GM23248 (cell line): ENCODE measurements around the gene CRNKL1. TPM values are rescaled to one million over a fixed set of nuclear protein-coding genes. Genes with fewer than 3 reads are reported as not detected.

Experiments
- DNase-seq: peaks from one replicate; pipeline ENCODE4 v3.0.0-alpha.2; 2015
- H2AFZ ChIP-seq: fragments of 200-600 bp; sonication (generic); 2 replicates; pipeline ENCODE4 v1.6.1; 2016; ENCODE audit warnings: antibody characterized with exemption
- H3F3A ChIP-seq: fragments of 200-600 bp; sonication (generic); 2 replicates; pipeline ENCODE4 v1.6.1; 2016; ENCODE audit warnings: mild to moderate bottlenecking, antibody characterized with exemption, mixed run types; ENCODE audit not compliant: insufficient read depth
- H3K27ac ChIP-seq: fragments of 200-600 bp; sonication (generic); 2 replicates; pipeline ENCODE4 v1.5.1; 2016; ENCODE audit warnings: mild to moderate bottlenecking
- H3K27me3 ChIP-seq: fragments of 200-600 bp; sonication (generic); replicated peaks from 2 replicates; pipeline ENCODE4 v1.6.1; 2016; ENCODE audit warnings: mild to moderate bottlenecking; ENCODE audit not compliant: insufficient read depth
- H3K36me3 ChIP-seq: fragments of 200-600 bp; sonication (generic); 2 replicates; pipeline ENCODE4 v1.6.1; 2016; ENCODE audit warnings: low read depth, mild to moderate bottlenecking
- H3K4me1 ChIP-seq: fragments of 200-600 bp; sonication (generic); 2 replicates; pipeline ENCODE4 v1.6.1; 2016; ENCODE audit warnings: mild to moderate bottlenecking; ENCODE audit not compliant: insufficient read depth
- H3K4me2 ChIP-seq: fragments of 200-600 bp; sonication (generic); one replicate; pipeline ENCODE4 v1.6.1; 2016; ENCODE audit warnings: mild to moderate bottlenecking; ENCODE audit not compliant: unreplicated experiment
- H3K4me3 ChIP-seq: fragments of 200-600 bp; sonication (generic); 2 replicates; pipeline ENCODE4 v1.5.1; 2016; ENCODE audit warnings: mild to moderate bottlenecking
- H3K79me2 ChIP-seq: fragments of 200-600 bp; sonication (generic); 2 replicates; pipeline ENCODE4 v1.6.1; 2016; ENCODE audit warnings: mild to moderate bottlenecking; ENCODE audit not compliant: insufficient read depth
- H3K9ac ChIP-seq: fragments of 200-600 bp; sonication (generic); 2 replicates; pipeline ENCODE4 v1.6.1; 2016; ENCODE audit warnings: mild to moderate bottlenecking
- H3K9me2 ChIP-seq: fragments of 200-600 bp; sonication (generic); 2 replicates; pipeline ENCODE4 v1.6.1; 2016; ENCODE audit warnings: mixed run types, mild to moderate bottlenecking, moderate library complexity; ENCODE audit not compliant: insufficient read depth
- H3K9me3 ChIP-seq: fragments of 200-600 bp; sonication (generic); one replicate; pipeline ENCODE4 v1.6.1; 2017; ENCODE audit warnings: low read depth
- H4K20me1 ChIP-seq: fragments of 200-600 bp; sonication (generic); 2 replicates; pipeline ENCODE4 v1.6.0; 2016; ENCODE audit not compliant: insufficient read depth
- EZH2 ChIP-seq: fragments of 200-600 bp; sonication (generic); IDR thresholded peaks from 2 replicates; pipeline ENCODE4 v1.6.1; 2018; ENCODE audit warnings: antibody characterized with exemption, mild to moderate bottlenecking; ENCODE audit not compliant: insufficient read depth, poor library complexity, severe bottlenecking
- EZH2phosphoT487 ChIP-seq: fragments of 200-600 bp; sonication (generic); IDR thresholded peaks from 2 replicates; pipeline ENCODE4 v1.6.1; 2018; ENCODE audit warnings: antibody characterized with exemption, moderate library complexity, mild to moderate bottlenecking, low read depth; ENCODE audit not compliant: insufficient read depth
- WGBS, 2 experiments: methylation state at CpG; one replicate each; pipeline ENCODE4 v1.1.6; 2015 to 2017; ENCODE audit warnings: low lambda C conversion rate in 2 of 2, low coverage in 1 of 2; ENCODE audit errors: missing lambda C conversion rate in 2 of 2; 5-methylcytosine and 5-hydroxymethylcytosine counted together
- in situ Hi-C: fragments of 300-500 bp; cut with MboI; formaldehyde crosslinking; loops from 2 replicates; pipeline ENCODE4 v1.15.0; 2020
- polyA plus RNA-seq: library from polyadenylated mRNA; unstranded; fragments of >200 nt; fragmentation: Nextera tagmentation; extraction: Ambion mirVana; gene quantifications from 2 replicates; pipeline ENCODE4 v1.2.1, GENCODE V29; 2016
- total RNA-seq: library from RNA; depleted of rRNA; stranded (reverse); fragments of >200 nt; shearing (Covaris generic); gene quantifications from 2 replicates; pipeline ENCODE4 v1.2.3, GENCODE V29; 2014

The CRNKL1 gene
- total and polyA plus RNA-seq, 2 experiments from 2014 or later: 16.9 to 24.2 TPM

- H4K20me1 ChIP-seq: no peaks in the 10 kb centered on the region
- no peak overlapping the region for H3K9ac ChIP-seq
- H3K9me3 ChIP-seq: no peaks in the 10 kb centered on the region
- no peak for DNase-seq
- H3K36me3 ChIP-seq: peaks cover 40% of the 10 kb centered on the region
- H3K27me3 ChIP-seq: no peaks in the 10 kb centered on the region
- peaks cover 90% of the 10 kb centered on the region for H3K79me2 ChIP-seq
- TF ChIP-seq EZH2 (no peak), EZH2phosphoT487 (no peak)
- H3K4me2 ChIP-seq: no peak overlapping the region
- no peak overlapping the region for H3K27ac ChIP-seq
- in situ Hi-C loops: loop anchor here (25.0 kb wide), 1 partner anchor 212 kb away; no protein-coding TSS in a partner anchor
- H3K4me3 ChIP-seq: no peak overlapping the region
- 77% methylated on average over 7 of the region's 7 CpGs for WGBS, 2 experiments
- no peaks in the 10 kb centered on the region for H3K9me2 ChIP-seq
- H3K4me1 ChIP-seq: peaks cover 34% of the 10 kb centered on the region
- peaks cover 50% of the 10 kb centered on the region for H3F3A ChIP-seq
- no peak overlapping the region for H2AFZ ChIP-seq
These were observed 53.1 kb downstream of the CRNKL1 start for GRCh38 chr20:19998990-19999705.

DNA sequence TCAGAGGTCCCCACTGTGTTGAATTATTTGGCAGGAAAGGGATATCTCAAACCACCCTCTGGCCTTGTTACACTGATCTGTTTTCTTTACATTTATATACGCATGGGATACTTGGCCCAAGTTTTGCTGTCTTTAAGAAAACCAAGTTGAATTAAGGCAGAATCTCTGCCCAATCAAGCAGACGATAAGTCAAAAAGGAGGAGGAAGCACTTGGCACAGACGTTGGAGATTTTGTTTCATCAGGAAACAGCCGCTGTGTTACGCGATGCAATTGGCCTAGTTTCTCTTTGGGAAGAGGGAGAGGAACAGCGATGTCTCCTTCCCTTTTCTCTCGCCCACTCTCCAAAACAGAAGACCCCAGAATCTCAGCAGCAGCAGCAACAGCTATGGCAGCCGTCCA, 55.3 kb downstream of the CRNKL1 start:
- WGBS, 2 experiments: 81 to 85% methylated on average over 9 of the region's 9 CpGs
- H4K20me1 ChIP-seq: no peaks in the 10 kb centered on the region
- peaks cover 86% of the 10 kb centered on the region for H3K79me2 ChIP-seq
- peaks cover 37% of the 10 kb centered on the region for H3K36me3 ChIP-seq
- no peak for TF ChIP-seq EZH2phosphoT487
- no peak for TF ChIP-seq EZH2
- DNase-seq: no peak
- in situ Hi-C loops: loop anchor here (25.0 kb wide), 1 partner anchor 210 kb away; no protein-coding TSS in a partner anchor
- H2AFZ ChIP-seq: no peak overlapping the region
- no peaks in the 10 kb centered on the region for H3K27me3 ChIP-seq
- H3K9ac ChIP-seq: no peak overlapping the region
- H3K9me2 ChIP-seq: no peaks in the 10 kb centered on the region
- no peak overlapping the region for H3K4me3 ChIP-seq
- no peak overlapping the region for H3K27ac ChIP-seq
- H3K4me2 ChIP-seq: no peak overlapping the region
- H3K4me1 ChIP-seq: peaks cover 37% of the 10 kb centered on the region
- H3K9me3 ChIP-seq: no peaks in the 10 kb centered on the region
- peaks cover 52% of the 10 kb centered on the region for H3F3A ChIP-seq

DNA sequence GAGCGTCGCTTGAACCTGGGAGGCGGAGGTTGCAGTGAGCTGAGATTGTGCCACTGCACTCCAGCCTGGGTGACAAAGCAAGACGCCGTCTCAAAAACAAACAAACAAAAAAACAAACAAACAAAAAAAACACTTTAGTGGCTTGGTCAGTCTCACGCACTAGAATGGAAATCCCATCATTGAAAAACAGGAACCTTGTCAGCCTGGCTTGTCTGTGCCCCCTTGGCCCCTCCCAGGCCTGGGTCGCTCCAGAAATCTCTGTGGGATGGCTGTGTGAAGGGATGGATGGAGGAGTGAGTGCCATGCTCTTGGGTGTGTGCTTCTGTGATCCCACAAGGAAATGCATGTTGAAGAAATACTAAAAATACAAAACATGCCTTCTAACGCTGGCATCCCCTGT, 56.0 kb downstream of the CRNKL1 start:
- Histone ChIP-seq H3F3A (peaks cover 54% of the 10 kb centered on the region), H3K4me1 (peaks cover 44% of the 10 kb centered on the region), H3K4me2 (no peak overlapping the region), H4K20me1 (no peaks in the 10 kb centered on the region), H3K9me2 (no peaks in the 10 kb centered on the region), H3K27me3 (no peaks in the 10 kb centered on the region), H2AFZ (no peak overlapping the region), H3K4me3 (no peak overlapping the region), H3K79me2 (peaks cover 86% of the 10 kb centered on the region), H3K9ac (no peak overlapping the region), H3K36me3 (peaks cover 34% of the 10 kb centered on the region), H3K27ac (no peak overlapping the region), H3K9me3 (no peaks in the 10 kb centered on the region)
- no peak for DNase-seq
- WGBS, 2 experiments: 97% methylated on average over 8 of the region's 8 CpGs
- TF ChIP-seq EZH2 (no peak), EZH2phosphoT487 (no peak)
- in situ Hi-C loops: loop anchor here (25.0 kb wide), 1 partner anchor 209 kb away; no protein-coding TSS in a partner anchor

- Histone ChIP-seq H3K4me3 (no peak overlapping the region), H3K9me3 (no peaks in the 10 kb centered on the region), H3K4me2 (peak overlapping the region; percentile 88), H2AFZ (no peak overlapping the region), H3K79me2 (peaks cover 86% of the 10 kb centered on the region), H3K36me3 (peaks cover 36% of the 10 kb centered on the region), H3K9ac (peak overlapping the region; percentile 66), H4K20me1 (no peaks in the 10 kb centered on the region), H3K4me1 (peaks cover 51% of the 10 kb centered on the region), H3F3A (peaks cover 53% of the 10 kb centered on the region), H3K27me3 (no peaks in the 10 kb centered on the region), H3K27ac (peak overlapping the region; percentile 87), H3K9me2 (no peaks in the 10 kb centered on the region)
- in situ Hi-C loops: loop anchor here (25.0 kb wide), 1 partner anchor 208 kb away; no protein-coding TSS in a partner anchor
- peak; percentile 78 for DNase-seq
- TF ChIP-seq EZH2phosphoT487 (no peak), EZH2 (no peak)
- 38 to 39% methylated on average over 5 of the region's 5 CpGs for WGBS, 2 experiments
These were observed 56.9 kb downstream of the CRNKL1 start for GRCh38 chr20:19995220-19995863.
